OCI-LY7 (cell line): ENCODE data around the gene ENG. TPM values are rescaled to one million over a fixed set of nuclear protein-coding genes. Genes with fewer than 3 reads are reported as not detected.

ENCODE experiments used
- BruUV-seq: library from RNA; stranded (reverse); fragments of 400-500 nt; replicated peaks from 2 replicates; lab custom pipeline; 2021; lab: Mats Ljungman, UMichigan
- CTCF ChIA-PET: fragments of 300-600 bp; sonication (Branson Sonifier 250); formaldehyde crosslinking; loops from one replicate; lab custom pipeline; 2022; ENCODE audit warnings: antibody characterized with exemption; ENCODE audit not compliant: unreplicated experiment; lab: Charles Lee
- POLR2A ChIA-PET: fragments of 300-600 bp; sonication (Branson Sonifier 250); formaldehyde crosslinking; loops from one replicate; lab custom pipeline; 2022; ENCODE audit warnings: antibody characterized with exemption; lab: Charles Lee
- DNase-seq: peaks from one replicate; pipeline ENCODE4 v3.0.0-alpha.2; 2015; ENCODE audit warnings: low spot score
- H2AFZ ChIP-seq: fragments of 200-600 bp; sonication (generic), shearing (Covaris generic); 2 replicates; pipeline ENCODE4 v1.6.1; 2014; ENCODE audit warnings: mild to moderate bottlenecking, antibody characterized with exemption, low read length, moderate library complexity
- H3K27ac ChIP-seq: fragments of 200-600 bp; sonication (generic); 2 replicates; pipeline ENCODE4 v1.5.1; 2014; ENCODE audit warnings: mixed run types, low read depth, mild to moderate bottlenecking, moderate library complexity, low read length, inconsistent platforms; ENCODE audit not compliant: poor library complexity, severe bottlenecking
- H3K36me3 ChIP-seq: fragments of 200-600 bp; sonication (generic); 2 replicates; pipeline ENCODE4 v1.6.1; 2014; ENCODE audit warnings: mild to moderate bottlenecking, antibody characterized with exemption, low read length, moderate library complexity, mixed read lengths; ENCODE audit not compliant: insufficient read depth
- H3K4me1 ChIP-seq: fragments of 200-600 bp; sonication (generic); 2 replicates; pipeline ENCODE4 v1.5.1; 2014; ENCODE audit warnings: mild to moderate bottlenecking, low read length; ENCODE audit not compliant: insufficient read depth, poor library complexity, severe bottlenecking
- H3K4me2 ChIP-seq: fragments of 200-600 bp; sonication (generic); 2 replicates; pipeline ENCODE4 v1.6.1; 2014; ENCODE audit warnings: mild to moderate bottlenecking, low read length
- H3K4me3 ChIP-seq: fragments of 200-600 bp; sonication (generic); 2 replicates; pipeline ENCODE4 v1.5.1; 2014; ENCODE audit warnings: mild to moderate bottlenecking, low read depth, low read length; ENCODE audit not compliant: poor library complexity, severe bottlenecking
- H3K79me2 ChIP-seq: fragments of 200-600 bp; sonication (generic); 2 replicates; pipeline ENCODE4 v1.6.1; 2016; ENCODE audit warnings: low read depth, mild to moderate bottlenecking, low read length, moderate library complexity, mixed read lengths; ENCODE audit not compliant: insufficient read depth
- H3K9me2 ChIP-seq: fragments of 200-600 bp; sonication (generic); 2 replicates; pipeline ENCODE4 v1.6.1; 2016; ENCODE audit warnings: mild to moderate bottlenecking, low read length, mixed read lengths; ENCODE audit not compliant: insufficient read depth
- H3K9me3 ChIP-seq: fragments of 200-600 bp; sonication (generic); 2 replicates; pipeline ENCODE4 v1.6.1; 2014; ENCODE audit warnings: mild to moderate bottlenecking, mixed run types, low read length, mixed read lengths
- H4K20me1 ChIP-seq: fragments of 200-600 bp; sonication (generic); 2 replicates; pipeline ENCODE4 v1.6.1; 2014; ENCODE audit warnings: mild to moderate bottlenecking, antibody characterized with exemption, low read length, moderate library complexity, mixed read lengths; ENCODE audit not compliant: insufficient read depth
- EZH2phosphoT487 ChIP-seq: fragments of 200-600 bp; sonication (generic); IDR thresholded peaks from 2 replicates; pipeline ENCODE4 v1.6.1; 2018; ENCODE audit warnings: low read depth, borderline replicate concordance, mild to moderate bottlenecking, mixed run types, antibody characterized with exemption, low read length, moderate library complexity, mixed read lengths
- intact Hi-C: fragments of 100-400 bp; cut with micrococcal nuclease; formaldehyde crosslinking; loops from one replicate; pipeline ENCODE4 v1.10.0; 2022; ENCODE audit not compliant: unreplicated experiment
- total RNA-seq, 2 experiments: library from RNA; depleted of rRNA in 1 of 2; stranded (reverse); fragments of >200 nt in 1 of 2; shearing (Covaris generic) in 1 of 2; gene quantifications; 2 replicates each; pipeline ENCODE4 v1.2.3, GENCODE V29; 2014 to 2022
- TF ChIP-seq, protein P1 (sequence below): fragments of 200-600 bp; sonication (generic); conservative IDR thresholded peaks from 2 replicates; pipeline ENCODE4 v1.5.1; 2014; ENCODE audit warnings: mild to moderate bottlenecking, antibody characterized with exemption, low read length, moderate library complexity, mixed read lengths

ENG gene
- total RNA-seq, 2 experiments from 2014 or later, result not detected

DNA sequence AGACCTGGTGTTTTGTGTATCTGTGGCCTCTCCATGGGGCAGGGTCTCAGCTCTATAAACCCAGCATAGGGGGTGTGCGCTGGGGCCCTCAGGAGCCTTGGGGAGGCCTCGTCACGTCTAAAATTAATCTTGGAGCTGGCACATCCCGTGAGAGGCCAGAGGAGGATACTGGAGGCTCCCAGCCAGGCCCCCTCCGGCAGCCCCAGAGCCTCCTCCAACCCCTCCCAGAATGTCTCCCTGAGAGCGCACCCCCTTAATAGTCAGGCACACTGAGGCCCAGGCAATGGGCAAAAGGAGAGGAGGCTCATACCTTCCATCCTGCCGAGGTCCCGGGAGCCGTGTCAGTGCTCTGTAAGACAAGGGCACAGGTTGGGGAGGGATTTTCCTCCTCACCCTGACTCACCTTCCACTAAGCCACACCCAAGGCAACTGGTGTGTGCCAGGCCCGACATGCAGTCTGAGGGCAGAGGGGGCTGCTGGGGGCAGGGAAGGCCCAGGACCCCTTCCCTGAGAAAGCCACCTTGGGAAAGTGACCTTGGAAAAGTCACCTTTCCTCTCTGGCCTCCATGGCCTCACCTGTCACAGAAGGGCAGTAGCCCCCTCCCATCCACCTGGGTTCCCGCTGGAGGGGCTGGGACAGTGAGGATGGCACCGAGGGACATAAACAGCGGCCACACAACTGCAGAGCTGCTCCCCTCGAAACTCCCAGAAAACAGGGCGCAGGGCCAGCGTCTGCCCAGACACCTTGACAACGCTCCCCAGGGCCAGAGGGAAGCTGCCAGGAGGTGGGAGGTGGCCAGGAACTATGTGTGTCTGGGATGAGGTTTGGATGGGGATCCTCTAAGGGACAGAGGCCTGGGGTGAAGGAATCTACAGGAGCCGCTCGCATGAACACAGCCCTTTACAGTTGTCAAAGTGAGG lies 20.1 kb upstream of the ENG start:
- TF ChIP-seq EZH2phosphoT487, result no peak
- Histone ChIP-seq H3K4me3 (no peak overlapping the region), H3K9me2 (no peaks in the 10 kb centered on the region), H3K4me2 (no peak overlapping the region), H2AFZ (no peak overlapping the region), H3K79me2 (no peaks in the 10 kb centered on the region), H4K20me1 (no peaks in the 10 kb centered on the region), H3K36me3 (no peaks in the 10 kb centered on the region), H3K27ac (no peak overlapping the region), H3K9me3 (no peaks in the 10 kb centered on the region), H3K4me1 (peaks cover 11% of the 10 kb centered on the region)
- CTCF ChIA-PET, result no interaction called here
- BruUV-seq, result no TSS peak
- intact Hi-C loops, result loop anchor here (5.0 to 10.0 kb wide), 2 partner anchors 52 to 370 kb away; no protein-coding TSS in a partner anchor
- POLR2A ChIA-PET, result interaction anchor here (0.7 kb wide), 1 partner anchor 103 kb away, joined by 3 read pairs; no protein-coding TSS in a partner anchor
- no peak for DNase-seq

DNA sequence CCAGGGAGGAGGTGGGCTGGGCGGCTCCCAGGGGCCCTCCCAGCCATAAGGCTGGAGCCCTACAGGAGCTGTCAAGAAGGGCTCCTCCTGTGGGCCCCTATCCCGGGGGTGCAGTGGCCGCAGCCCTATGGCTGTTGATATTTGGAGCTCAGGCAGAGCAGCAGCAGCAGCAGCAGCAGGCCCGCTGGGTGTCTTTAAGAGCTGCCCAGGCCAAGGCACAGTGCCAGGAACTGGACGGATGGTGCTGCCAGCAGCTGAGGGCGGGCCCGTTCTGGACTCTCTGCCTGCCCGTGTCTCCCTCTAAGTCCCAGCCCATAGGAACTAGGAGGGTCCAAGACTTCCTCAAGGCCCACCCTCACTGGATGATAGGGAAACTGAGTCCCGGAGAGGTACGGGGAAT lies 19.4 kb upstream of the ENG start:
- CTCF ChIA-PET, result no interaction called here
- POLR2A ChIA-PET, result interaction anchor here (0.7 kb wide), 1 partner anchor 104 kb away, joined by 3 read pairs; no protein-coding TSS in a partner anchor
- Histone ChIP-seq H3K27ac (no peak overlapping the region), H3K79me2 (no peaks in the 10 kb centered on the region), H4K20me1 (no peaks in the 10 kb centered on the region), H3K9me3 (no peaks in the 10 kb centered on the region), H3K4me2 (no peak overlapping the region), H3K9me2 (no peaks in the 10 kb centered on the region), H2AFZ (no peak overlapping the region), H3K4me1 (peaks cover 4% of the 10 kb centered on the region), H3K36me3 (no peaks in the 10 kb centered on the region), H3K4me3 (no peak overlapping the region)
- no peak for DNase-seq
- no TSS peak for BruUV-seq
- intact Hi-C loops, result loop anchor here (5.0 to 10.0 kb wide), 2 partner anchors 52 to 369 kb away; no protein-coding TSS in a partner anchor
- TF ChIP-seq, protein P1, sequence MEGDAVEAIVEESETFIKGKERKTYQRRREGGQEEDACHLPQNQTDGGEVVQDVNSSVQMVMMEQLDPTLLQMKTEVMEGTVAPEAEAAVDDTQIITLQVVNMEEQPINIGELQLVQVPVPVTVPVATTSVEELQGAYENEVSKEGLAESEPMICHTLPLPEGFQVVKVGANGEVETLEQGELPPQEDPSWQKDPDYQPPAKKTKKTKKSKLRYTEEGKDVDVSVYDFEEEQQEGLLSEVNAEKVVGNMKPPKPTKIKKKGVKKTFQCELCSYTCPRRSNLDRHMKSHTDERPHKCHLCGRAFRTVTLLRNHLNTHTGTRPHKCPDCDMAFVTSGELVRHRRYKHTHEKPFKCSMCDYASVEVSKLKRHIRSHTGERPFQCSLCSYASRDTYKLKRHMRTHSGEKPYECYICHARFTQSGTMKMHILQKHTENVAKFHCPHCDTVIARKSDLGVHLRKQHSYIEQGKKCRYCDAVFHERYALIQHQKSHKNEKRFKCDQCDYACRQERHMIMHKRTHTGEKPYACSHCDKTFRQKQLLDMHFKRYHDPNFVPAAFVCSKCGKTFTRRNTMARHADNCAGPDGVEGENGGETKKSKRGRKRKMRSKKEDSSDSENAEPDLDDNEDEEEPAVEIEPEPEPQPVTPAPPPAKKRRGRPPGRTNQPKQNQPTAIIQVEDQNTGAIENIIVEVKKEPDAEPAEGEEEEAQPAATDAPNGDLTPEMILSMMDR, result no peak
- no peak for TF ChIP-seq EZH2phosphoT487

DNA sequence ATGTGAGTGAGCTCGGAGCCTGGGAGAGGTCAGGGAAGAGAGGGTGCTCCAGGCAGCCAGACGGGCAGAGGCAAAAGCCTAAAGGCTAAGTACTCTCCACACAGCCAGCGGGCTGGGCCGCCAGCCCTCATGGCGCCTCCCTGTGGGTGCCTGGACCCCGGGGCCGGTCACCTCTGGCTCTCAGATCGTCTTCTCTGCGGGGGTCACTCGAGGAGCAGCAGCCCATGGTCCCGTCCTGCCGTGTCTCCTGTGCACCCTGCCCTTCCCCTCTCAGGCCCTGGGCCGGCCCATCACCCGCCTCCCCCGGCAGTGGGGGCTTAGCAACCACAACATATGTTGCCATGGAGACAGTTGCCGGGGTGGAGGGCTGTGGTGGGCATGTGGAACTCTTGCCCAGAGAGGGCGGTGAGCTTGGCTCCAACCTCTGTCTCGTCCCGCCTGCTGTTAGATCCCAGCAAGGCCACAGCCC lies 18.8 kb upstream of the ENG start:
- Histone ChIP-seq H3K4me2 (no peak overlapping the region), H3K79me2 (no peaks in the 10 kb centered on the region), H3K4me3 (no peak overlapping the region), H2AFZ (no peak overlapping the region), H3K9me3 (no peaks in the 10 kb centered on the region), H3K9me2 (no peaks in the 10 kb centered on the region), H4K20me1 (no peaks in the 10 kb centered on the region), H3K36me3 (no peaks in the 10 kb centered on the region), H3K27ac (no peak overlapping the region), H3K4me1 (no peaks in the 10 kb centered on the region)
- DNase-seq, result no peak
- intact Hi-C loops, result loop anchor here (5.0 to 10.0 kb wide), 2 partner anchors 51 to 368 kb away; no protein-coding TSS in a partner anchor
- ChIA-PET POLR2A (interaction anchor here (0.6 kb wide), 1 partner anchor 213 kb away, joined by 4 read pairs; no protein-coding TSS in a partner anchor), CTCF (no interaction called here)
- BruUV-seq, result no TSS peak
- TF ChIP-seq, protein P1, result no peak
- TF ChIP-seq EZH2phosphoT487, result no peak
